Inferior parietal cortex (tissue), 1 donor: ENCODE results near the gene ARHGEF28.

Experiments used
- DNase-seq: peaks from one replicate; pipeline ENCODE4 v3.0.0-alpha.2; 2016; ENCODE audit errors: extremely low spot score

ARHGEF28 gene

DNA sequence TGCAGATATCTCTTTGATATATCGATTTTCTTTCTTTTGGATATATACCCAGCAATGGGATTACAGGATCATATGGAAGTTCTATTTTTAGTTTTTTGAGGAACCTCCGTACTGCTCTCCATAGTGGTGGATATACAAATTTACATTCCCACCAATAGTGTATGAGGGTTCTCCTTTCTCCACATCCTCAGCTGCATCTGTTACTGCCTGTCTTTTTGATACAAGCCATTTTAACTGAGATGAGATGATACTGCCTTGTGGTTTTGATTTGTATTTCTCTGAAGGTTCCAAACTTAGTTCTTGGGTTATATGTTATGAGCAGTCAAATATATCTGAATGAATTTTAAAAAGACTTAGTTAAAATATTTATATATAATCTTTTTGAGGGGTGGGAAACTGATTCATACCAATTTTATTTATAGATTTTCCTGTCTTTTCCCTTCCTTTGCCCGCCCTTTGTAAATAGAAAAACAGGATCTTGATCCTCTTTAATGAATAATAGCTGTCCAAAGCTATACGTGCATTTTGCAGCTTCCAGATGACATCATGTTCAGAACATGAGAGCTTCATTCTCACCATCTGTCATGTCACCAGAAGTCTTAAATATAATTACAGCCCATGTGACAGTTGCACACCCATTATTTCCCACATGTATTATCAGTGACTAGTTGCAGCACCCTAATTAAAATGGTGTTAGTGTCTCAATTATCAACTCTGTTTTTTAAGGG lies 6.2 kb upstream of the ARHGEF28 start:
- no peak for DNase-seq

DNA sequence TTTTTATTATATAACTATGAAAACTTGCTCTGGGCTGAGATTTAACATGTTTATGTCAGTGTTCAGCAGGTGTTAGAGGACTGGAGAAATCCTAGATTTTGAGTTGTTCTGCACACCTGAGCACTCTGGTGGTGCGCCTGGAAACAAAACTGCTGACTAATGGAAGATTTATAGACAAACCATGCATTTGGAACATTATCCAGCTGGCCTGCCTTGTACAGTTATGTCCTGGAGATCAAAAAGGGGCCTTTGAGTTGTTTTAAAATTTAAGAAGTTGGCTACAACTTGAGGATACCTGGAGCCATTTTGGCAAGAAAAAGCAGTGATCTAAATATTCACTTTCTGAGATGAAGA lies 5.7 kb upstream of the ARHGEF28 start:
- DNase-seq: no peak

DNA sequence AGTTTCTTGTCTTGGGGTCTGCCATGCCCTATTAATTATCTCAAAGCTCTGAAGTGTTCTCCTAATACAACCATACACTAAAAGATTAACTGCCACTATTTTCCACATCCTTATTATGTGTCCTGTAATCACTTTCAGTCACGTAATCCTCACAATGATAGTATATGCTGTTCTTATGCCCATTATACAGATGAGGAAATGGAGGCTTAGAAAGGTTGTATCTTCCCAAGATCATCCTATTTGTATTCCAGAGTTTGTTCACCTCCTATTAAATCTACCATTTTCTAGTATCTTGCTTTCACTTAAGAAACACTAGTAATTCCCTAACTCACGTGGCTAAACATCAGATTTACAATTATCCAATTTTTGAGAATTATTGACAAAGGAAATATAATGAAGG lies 2.9 kb upstream of the ARHGEF28 start:
- DNase-seq: no peak

DNA sequence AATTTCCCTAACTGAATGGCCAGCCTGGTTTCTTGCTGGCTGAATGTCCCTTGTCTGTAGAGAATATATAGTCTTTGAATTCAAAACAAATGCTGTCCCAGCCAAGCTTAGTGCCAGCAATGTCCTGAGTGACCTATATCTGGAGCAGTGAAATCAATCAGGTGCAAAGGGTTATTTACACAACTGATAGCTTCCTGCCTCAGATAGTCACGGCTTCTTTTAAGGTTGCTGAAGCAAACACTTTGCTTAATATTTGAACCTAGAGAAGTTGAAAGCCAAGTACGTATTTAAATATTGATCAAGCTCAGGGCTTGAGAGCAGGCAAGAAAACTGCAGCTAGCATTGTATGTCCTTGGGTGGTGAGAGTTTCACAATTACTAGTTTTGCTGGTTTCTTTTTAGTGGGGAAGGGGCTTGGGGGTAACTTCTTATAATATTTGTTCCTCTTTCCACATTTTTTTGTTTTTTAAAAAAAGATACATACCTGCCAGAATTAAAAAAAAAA lies 2.0 kb upstream of the ARHGEF28 start:
- DNase-seq: no peak

DNA sequence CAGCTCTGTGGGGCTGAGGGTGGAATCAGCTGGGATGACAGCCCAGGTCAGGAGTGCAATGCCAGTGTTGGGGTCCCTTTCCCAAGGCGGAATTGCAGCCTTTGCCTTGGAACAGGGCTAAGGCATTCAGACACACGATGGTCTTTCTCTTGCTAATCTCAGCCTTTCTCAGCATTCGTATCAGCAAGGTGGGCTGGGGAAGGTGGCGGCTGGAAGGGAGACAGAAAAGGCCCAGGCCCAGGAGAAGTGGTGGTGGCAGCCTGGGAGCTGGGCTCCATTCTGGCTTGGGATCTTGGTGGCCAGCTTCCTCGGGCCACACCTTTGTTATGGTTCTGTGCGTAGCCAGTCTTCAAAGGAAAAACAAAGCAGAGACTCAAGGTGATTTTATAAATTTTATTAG lies 1.1 kb upstream of the ARHGEF28 start:
- DNase-seq: no peak

DNA sequence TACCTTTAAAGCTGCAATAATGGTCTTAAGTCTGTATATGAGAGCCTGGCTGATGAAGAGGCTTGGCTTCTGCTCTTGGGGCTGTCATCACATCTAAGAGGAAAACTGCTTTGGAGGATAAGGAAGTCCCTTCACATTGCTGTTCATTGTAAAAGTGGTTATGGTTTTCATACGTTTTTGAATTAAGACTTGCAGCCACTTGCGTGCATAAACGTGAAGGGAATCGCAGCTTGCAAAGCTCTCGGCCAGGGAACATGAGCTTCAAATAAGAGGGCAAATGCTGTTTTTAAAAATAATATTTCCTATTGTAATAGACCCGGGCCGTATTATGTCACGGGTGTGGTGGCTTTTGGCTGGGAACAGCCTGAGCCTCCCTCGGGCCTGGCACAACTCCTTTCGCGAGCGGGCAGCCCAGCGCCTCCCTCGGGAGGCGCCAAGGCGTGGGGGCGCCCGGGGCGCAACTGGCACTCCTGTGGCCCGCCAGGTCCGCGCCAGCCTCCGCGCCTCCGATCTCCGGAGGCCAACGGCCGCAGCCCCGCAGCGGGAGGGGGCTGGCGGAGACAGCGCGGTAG lies 538 bp upstream of the ARHGEF28 start:
- DNase-seq: no peak

DNA sequence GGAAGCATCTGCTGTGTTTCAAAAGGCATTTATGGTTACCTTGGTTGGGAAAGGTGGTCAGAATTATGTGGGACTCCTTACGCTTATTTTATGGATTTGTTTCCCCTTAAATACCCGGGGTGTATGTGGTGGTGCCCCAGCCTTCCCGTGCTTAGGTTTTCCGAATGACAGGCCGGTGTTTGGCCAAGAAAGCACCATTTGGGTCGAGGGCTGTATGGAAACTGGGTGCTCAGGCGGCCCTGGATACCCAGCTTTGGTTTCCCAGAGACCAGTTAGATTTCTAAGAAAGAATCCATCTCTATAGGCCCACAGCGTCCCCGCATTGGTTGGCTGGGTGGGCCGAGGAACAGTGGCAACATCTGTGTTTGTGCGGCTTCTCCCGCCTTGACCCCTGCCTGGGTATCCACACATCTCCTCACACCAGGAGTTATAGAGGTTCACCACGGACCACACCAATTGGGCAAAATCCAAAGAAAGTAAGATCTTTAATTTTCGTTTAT lies 868 bp downstream of the ARHGEF28 start:
- no peak for DNase-seq

DNA sequence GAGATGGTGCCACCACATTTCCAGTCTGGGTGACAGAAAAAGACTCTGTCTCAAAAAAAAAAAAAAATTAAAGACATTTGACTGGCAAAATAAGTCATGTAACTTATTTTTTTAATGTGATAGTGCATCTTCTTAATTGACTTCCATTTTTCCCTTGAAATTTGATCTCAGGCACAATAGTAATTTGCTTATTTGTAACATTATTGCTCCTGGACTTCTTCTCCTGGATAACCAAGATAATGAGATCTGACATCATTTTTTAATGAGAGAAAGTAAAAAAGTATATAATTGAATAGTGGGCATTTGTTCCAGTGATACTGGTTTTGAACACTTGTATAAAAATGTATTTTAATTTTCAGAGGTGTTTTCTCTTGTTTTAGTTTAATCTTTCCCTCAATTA lies 3.5 kb downstream of the ARHGEF28 start:
- no peak for DNase-seq

DNA sequence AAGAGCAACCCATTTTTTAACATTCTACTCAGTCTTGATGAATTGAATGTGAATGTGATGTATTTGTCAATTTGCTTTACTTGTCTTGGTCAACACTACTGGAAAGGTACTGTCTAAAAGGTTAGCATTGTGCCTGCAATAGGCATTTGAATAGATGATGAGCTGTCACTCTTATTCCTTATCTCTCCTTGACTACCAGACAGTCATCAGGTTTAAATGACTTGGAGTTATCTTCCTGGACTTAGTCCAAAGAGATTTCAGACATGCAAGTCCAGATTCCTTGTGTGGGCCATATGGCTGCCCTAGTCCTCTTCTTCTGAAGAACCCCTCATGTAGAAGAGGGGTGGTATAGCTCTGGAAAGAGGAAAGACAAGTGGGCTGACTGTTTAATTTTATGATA lies 4.8 kb downstream of the ARHGEF28 start:
- no peak for DNase-seq

DNA sequence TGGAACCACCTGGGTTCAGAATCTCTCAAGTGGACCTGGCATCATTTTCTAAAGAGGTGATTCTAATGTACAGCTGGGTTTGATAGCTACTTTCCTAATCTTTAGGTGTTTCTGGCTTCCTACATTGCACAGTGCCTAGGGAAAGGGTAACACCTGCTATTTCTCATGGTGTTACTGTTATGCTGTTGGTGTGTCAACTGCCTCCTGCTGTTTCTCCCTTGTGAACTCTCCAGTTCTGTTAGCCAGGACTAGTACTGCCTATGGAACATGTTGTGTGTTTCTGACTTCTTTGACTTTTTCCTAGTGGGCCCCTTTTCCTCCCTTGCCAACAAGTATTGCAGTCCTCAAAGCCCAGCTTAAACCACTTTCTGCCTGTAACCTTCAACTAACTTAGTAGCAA lies 5.5 kb downstream of the ARHGEF28 start:
- DNase-seq: no peak

DNA sequence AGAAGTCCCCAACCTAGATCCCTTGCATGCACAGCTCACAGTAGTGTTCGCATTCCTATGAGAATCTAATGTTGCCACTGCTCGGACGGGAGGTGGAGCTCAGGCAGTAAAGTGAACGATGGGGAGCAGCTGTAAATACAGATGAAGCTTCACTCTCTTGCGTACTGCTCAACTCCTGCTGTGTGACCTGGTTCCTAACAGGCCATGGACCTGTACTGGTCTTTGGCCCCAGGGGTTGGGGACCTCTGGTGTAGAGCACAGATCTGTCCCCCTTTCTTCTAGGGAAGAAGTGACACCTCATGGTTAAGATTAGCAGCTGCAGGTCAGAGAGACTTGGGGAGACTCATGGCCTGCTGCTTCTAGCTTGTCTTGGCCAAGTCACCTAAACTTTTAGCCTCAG lies 7.1 kb downstream of the ARHGEF28 start:
- no peak for DNase-seq

DNA sequence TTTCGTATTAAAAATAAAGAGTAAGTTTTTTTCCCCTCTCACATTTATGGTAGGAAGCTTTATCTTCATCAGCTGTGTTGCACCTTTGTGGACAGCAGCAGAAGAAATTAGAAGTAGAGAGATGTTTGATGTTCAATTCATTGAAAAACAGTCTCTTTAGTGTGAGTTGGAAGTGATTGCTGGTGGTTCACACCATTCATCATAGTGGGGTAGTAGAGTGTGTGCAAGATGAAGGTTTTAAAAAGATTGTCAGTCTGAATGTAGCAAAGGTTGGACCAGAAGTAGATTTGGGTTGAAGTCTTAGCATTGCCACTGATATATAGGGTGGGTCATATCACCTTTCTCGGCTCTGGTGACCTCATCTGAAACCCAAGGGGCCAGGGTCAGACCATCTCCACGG lies 10.4 kb downstream of the ARHGEF28 start:
- DNase-seq: no peak

DNA sequence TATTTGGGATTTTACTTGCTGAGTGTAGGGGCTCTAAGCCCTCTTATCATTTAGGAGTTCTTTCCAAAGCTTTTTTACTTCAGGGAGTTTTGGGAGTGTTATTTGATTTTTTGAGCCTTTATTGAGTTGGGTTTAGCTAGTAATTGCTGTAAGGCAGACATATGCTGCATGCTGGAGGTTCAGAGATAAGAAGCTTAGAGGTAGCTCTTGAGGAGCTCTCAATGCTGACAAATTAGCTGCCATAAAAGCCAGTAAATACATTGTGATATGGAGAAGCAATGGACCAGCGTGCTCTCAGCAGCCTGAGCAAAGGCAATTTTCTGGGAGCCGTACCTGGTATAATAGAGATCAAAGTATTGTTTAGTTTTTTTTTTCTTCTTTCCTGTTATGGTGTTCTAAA lies 11.6 kb downstream of the ARHGEF28 start:
- no peak for DNase-seq

DNA sequence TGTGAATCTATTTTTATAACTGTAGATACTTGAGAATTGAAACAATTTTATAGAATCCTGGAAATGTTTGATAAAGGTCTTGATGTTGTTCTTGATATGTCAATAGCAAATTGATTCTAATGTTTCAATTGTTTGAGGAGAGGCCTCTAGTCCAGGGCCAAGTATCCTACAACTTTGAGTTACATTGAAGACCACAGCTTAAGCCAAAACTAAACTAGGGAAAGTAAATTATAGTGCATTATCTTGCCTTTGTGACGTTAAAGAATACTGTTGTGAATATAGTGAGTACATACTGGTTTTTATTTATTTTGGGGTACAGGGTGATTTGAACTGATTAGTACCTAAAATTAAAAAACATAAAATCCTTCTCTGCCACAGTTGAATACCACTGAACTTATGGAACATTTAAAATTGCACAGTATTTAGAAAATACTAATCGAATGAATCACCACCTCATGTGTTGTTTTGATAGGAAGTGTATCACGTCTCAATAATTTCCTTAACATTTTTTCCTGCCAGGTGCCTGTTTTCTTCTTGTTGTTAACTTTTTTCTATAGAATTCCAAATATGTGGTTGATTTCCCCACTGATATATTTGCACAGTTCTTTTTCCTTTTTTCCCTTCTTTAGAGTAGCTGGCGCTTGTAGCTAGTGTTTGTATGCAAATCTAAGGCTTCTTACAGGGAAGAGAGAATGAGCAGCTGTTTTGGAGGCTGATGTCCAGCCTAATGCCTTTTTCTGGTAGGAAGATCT lies 12.5 kb downstream of the ARHGEF28 start:
- DNase-seq: no peak

DNA sequence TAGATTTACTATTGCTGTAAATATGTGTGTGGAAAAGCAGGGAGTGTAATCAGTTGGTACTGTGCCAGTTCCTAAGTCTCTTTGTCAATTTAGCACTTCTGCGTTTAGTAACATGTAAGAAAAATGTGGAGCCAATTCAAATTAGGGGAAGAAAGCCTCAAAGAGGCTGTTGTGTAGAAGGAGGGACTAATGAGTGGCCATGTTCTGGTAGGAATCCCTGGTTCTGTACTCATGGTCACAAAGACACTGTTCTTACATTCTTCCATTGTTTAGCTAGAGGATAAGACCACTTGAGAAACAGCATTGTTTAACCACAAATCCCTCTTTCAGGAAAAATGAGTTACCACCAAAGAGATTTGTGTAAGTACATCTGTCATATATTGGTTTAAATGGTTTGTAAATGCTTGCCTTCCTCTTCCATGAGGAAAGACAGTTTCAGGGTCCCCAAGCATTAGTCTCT lies 14.9 kb downstream of the ARHGEF28 start:
- DNase-seq: no peak

DNA sequence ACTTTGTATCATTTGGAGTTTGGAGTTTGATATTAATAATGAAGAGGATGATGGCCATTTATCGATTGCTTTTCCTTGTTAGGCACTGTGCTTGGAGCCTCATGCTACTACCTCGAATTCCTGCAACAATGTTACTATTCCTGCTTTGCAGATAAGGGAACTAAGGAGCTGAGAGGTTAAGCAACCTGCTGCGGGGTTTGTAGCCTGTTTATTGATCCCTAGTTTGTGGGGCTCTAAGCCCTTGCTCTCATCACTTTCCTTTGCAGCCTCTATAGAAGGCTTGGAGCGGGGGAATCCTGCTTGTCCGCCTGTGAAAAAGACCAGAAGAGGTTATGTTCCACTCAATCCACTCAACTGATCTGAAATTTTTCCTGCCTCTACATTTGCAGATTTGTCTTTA lies 15.8 kb downstream of the ARHGEF28 start:
- no peak for DNase-seq

DNA sequence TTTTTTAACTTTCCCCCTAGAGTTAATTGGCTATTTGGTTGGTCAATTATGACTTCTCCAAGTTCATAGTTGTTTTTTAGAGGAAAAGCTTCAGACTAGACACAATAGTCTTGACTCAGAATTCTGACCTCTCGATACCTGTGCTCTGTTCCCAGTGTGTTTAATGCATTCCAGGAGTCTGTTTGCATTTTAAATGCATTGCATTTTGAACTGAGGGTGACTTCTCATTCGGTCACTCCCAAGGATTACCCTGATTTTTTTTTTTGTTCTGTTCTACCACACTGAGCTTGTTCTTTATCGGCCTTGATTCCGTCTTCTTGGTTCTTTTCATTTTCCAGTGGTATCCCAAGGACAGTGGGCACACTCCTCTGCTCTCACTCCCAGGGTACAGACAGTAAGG lies 16.3 kb downstream of the ARHGEF28 start:
- DNase-seq: no peak

DNA sequence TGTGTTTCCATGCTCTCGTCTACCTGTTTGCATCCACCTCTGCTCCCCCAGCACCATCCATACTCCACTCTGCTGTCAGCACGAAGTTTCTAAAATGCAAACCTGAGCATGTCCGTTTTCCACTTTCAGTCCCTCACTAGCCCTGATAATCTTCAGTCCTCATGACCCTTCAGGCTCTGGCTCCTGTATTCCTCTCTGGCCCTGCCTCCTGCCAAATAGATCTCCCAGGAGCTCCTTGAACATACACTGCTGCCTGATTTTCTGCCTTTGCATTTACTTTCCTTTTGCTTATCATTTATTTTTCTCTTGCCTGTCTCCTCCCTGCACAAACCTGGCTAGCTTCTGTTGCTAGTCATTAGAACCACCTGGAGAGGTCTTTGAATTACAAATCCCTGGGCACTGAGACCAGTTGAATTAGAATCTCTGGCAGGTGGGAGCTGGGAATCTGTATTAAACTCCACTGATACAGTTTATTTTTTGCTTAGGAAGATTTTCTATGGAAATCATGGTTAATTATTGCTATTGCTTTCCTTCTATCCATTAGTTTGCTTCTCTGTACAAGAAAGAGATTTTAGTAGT lies 18.5 kb downstream of the ARHGEF28 start:
- no peak for DNase-seq

DNA sequence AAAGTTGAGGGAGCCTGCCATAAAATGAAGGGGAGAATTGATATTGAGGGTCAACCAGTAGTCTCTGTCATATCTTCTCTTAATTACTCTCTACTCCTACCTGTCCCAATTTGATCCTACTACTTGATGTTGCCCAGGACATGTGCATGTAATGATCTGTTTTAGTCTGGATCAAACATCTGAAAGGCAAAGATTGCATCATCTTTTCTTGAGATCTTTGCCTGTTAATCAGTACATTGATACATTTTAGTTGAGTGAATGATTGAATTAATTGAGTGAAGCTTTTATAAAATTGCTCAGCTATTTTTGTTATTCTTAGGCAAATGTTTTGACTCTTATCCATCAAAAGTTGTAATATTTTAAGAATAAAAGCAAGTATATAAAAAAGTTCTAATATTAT lies 21.7 kb downstream of the ARHGEF28 start:
- no peak for DNase-seq

DNA sequence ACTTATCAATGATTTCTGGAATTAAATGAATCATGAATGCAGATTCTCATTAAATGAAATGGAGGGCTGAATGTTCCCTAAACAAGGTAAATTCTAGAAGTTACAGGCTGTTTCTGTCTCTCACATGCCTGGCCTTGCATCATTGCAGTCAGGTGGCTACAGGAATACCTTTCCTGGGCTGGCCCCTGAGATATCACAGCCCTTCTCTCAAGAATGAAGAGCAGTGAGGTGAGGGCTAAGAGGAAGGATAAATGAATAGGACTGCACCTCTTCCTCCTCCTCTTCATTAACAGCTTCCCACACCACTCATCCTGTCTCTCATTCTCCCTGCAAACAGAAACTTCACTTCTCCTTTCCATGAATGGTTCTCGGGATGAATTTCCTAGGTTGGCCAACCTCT lies 22.5 kb downstream of the ARHGEF28 start:
- no peak for DNase-seq

DNA sequence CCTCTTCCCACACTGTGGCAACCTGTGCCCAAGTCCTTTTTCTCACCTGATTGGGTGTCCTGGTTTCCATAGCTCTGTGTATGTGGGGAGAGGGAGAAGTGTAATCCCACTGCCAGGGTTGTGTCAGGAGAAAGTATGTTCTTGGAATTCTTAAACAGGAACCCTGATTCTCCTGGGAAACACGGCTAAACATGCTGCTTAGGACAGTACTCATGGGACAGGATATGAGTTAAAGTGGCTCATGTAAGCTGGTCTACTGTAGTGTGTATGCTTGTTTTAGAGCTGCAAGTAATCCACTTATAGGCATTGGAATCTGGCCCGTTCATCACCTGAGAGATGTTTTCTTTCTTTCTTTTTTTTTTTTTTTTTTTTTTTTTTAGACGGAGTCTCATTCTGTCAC lies 23.9 kb downstream of the ARHGEF28 start:
- no peak for DNase-seq

DNA sequence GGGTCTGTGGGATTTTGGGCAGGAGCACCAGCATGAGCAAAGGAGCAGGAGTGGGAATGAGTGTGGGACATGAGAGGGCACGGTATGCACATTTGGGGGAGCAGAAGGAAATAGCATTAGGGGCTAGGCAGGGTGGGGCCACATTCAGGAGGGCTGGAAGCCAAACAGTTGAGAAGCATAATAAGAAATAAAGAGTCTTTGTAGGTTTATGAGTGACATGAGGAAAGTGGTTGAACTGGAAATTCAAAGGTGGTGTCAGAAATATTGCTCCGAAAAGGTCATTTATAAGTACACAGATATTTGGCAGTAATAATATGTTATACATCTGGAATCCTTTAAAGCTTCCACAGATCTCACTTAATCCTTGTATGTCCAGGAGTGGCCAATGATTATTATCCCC lies 26.4 kb downstream of the ARHGEF28 start:
- DNase-seq: no peak
